Activated naive CD8-positive, alpha-beta T cell treated with anti-CD3 and anti-CD28 coated beads, Interleukin-2, amount 10 ng/mL, durations not matched to agents 7 days and 5 days (primary cell): ENCODE measurements around the gene VPS9D1. TPM values are rescaled to one million over a fixed set of nuclear protein-coding genes. Genes with fewer than 3 reads are reported as not detected.
A peak's percentile ranks its signal among the peaks of the same experiment; 100 is the strongest.

Experiments used
- ATAC-seq: fragments of 150-1000 bp; cut with Tn5 transposase; one replicate; pipeline ENCODE4 v1.10.0; 2021; ENCODE audit warnings: low read depth, moderate library complexity
- POLR2A ChIA-PET: fragments of 350-600 bp; sonication (Branson Sonifier 250); formaldehyde crosslinking; loops from one replicate; lab custom pipeline; 2021; ENCODE audit warnings: antibody characterized with exemption; lab: Charles Lee
- DNase-seq: peaks from one replicate; pipeline ENCODE4 v3.0.0; 2021
- H3K27ac Mint-ChIP-seq: one replicate; pipeline ENCODE4 v1.8.0; 2022; ENCODE audit warnings: mild to moderate bottlenecking, mixed read lengths
- H3K27me3 Mint-ChIP-seq: one replicate; pipeline ENCODE4 v1.8.0; 2022; ENCODE audit warnings: mild to moderate bottlenecking, moderate library complexity, mixed read lengths
- H3K36me3 Mint-ChIP-seq: one replicate; pipeline ENCODE4 v1.8.0; 2021; ENCODE audit warnings: mild to moderate bottlenecking, mixed read lengths
- H3K4me1 Mint-ChIP-seq: one replicate; pipeline ENCODE4 v1.8.0; 2021; ENCODE audit warnings: mixed read lengths
- H3K4me3 Mint-ChIP-seq: one replicate; pipeline ENCODE4 v1.8.0; 2022; ENCODE audit warnings: mild to moderate bottlenecking, moderate library complexity, mixed read lengths
- H3K9me3 Mint-ChIP-seq: one replicate; pipeline ENCODE4 v1.8.0; 2021; ENCODE audit warnings: mixed read lengths
- total RNA-seq, 2 experiments: library from RNA; stranded (reverse); gene quantifications; one replicate each; pipeline ENCODE4 v1.2.3, GENCODE V29; 2021

VPS9D1 gene
- total RNA-seq, 2 experiments from 2014 or later: 10.3 to 12.8 TPM

DNA sequence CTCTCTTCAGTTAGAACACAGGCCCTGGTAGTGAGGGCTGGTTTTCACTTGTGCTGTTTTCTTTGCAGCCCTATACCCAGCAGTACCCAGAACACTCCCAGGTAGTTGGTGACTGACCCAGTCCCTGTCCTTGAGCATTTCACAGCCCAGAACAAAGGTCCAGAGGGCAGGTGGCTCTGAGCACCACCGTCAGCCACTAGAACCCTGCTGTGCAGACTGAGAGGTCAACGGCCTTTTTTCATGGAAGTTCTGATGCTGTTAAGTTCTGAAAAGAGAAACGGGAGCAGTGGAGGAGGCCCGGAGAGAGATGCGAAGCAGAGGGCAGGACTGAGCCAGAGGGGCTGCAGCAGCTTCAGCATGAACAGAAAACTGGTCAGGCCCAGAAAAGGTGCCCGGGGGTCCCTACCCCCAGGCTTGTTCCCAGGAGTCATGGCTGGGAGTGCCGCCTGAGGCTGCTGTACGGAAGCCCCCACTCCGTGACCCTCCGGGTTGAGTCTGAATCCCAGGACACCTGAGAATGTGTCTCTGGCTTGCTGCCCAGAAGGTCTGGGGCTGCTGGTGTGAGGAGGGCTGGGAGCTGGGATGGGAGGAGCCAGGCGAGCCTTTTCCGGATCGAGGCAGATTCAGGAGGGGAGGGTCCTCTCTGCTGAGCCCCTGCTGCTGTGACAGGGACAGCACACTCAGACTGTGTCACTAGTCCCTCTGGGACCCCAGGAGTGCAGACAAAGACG is 9.3 kb upstream of the VPS9D1 start:
- DNase-seq (no peak), ATAC-seq (no peak)
- H3K36me3 Mint-ChIP-seq: peaks cover 40% of the 10 kb centered on the region
- no peaks in the 10 kb centered on the region for H3K27me3 Mint-ChIP-seq
- peaks cover 19% of the 10 kb centered on the region for H3K4me1 Mint-ChIP-seq
- peak overlapping the region; percentile 13 for H3K27ac Mint-ChIP-seq
- H3K4me3 Mint-ChIP-seq: no peak overlapping the region
- H3K9me3 Mint-ChIP-seq: no peaks in the 10 kb centered on the region
- POLR2A ChIA-PET: interaction anchor here (0.9 kb wide), 1 partner anchor 31 kb away, joined by 5 read pairs; no protein-coding TSS in a partner anchor

DNA sequence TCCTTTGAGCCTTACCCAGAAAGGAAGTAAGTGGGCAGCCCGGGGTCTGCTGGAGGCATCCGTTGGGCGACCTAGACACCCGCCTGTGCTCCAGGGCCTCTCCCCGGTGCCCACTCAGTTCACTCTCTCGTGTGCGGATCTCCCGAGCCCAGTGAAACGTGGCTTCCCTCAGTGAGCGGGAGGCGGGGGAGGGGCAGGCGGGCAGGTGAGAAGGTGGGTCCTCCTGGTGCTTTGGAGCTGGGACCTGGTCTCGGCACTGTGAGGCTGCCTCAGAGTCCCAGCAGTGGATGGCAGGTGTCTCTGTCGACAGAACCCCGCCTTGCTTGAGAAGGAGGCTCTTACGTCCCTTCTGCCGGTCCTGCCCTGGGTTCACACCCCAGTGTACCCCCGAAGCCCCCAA is 8.6 kb upstream of the VPS9D1 start:
- H3K9me3 Mint-ChIP-seq: no peaks in the 10 kb centered on the region
- no peak for ATAC-seq
- no peak overlapping the region for H3K4me3 Mint-ChIP-seq
- no peak overlapping the region for H3K27ac Mint-ChIP-seq
- DNase-seq: no peak
- POLR2A ChIA-PET: interaction anchor here (0.9 kb wide), 1 partner anchor 32 kb away, joined by 5 read pairs; no protein-coding TSS in a partner anchor
- H3K36me3 Mint-ChIP-seq: peaks cover 33% of the 10 kb centered on the region
- H3K27me3 Mint-ChIP-seq: no peaks in the 10 kb centered on the region
- H3K4me1 Mint-ChIP-seq: peaks cover 19% of the 10 kb centered on the region

DNA sequence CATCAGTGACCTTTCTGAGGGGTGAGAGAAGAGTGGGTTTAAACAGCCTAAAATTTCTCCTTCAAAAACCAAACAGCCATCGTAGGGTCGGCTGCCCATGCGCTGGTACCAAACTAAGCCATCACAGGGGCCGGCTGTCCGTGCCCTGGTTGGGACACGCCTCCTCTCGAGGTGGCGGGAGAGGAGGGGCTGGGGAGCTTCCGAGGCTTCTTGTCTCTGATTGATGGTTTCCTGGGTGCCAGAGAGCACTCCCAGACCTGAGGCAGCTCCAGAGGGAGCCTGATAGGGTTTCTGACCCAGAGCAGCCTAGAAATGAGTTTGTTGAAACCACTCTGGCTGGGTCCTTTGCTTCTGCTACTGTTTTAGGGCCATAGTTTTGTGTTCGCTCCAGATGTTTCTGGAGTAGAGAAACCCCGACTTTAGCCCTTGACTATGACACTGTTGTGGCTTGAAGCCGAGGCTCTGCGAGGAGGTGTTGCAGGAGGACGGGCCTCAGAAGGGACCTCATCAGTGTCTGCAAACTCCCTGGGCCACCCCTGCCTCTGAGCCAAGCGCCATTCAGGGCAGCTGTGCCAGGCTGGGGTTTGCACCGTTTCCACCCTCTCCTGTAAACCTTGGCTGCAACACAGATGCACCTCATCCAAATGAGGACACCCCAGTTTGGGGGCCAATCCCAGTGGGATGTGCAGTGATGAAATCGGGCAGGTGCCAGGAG is 6.9 kb upstream of the VPS9D1 start:
- Mint-ChIP-seq H3K4me1 (peaks cover 28% of the 10 kb centered on the region), H3K9me3 (no peaks in the 10 kb centered on the region), H3K4me3 (peak overlapping the region; percentile 45), H3K27ac (peak overlapping the region; percentile 66), H3K27me3 (no peaks in the 10 kb centered on the region), H3K36me3 (peaks cover 30% of the 10 kb centered on the region)
- ATAC-seq (no peak), DNase-seq (no peak)
- POLR2A ChIA-PET: interaction anchor here (0.6 to 1.6 kb wide), 5 partner anchors 11 to 149 kb away, joined by 3 to 5 read pairs (median 3); no protein-coding TSS in a partner anchor

DNA sequence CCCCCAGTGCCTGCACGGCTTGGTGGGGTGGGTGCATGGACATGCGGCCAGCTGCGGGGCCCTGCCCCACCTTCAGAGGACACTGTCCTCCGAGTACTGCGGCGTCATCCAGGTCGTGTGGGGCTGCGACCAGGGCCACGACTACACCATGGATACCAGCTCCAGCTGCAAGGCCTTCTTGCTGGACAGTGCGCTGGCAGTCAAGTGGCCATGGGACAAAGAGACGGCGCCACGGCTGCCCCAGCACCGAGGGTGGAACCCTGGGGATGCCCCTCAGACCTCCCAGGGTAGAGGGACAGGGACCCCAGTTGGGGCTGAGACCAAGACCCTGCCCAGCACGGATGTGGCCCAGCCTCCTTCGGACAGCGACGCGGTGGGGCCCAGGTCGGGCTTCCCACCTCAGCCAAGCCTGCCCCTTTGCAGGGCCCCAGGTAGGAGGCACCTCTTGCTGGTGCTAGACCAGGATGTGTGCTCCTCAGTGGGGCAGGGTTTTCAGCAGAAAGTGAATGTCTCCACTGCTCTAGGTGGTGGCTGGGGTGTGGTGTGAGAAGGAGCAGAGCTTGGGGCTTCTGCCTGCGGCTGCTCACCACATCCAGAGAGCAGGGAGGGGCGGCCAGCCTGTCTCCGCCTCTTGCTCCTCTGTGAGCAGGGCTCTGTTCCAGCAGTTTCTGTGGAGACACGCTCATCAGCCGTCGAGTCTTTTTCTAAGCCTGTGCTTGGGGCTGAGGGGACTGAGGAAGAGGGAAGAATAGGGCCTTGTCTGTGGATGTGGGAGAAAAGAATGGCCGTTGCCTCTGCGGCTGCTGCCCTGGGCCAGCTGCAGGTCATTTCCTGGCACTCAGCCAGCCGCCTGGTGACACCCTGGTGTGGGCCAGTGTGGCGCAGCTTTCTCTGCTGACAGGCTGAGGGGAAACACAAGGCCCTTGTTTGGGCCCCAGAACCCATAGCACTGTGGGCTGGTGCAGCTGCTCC is 2.9 kb upstream of the VPS9D1 start:
- peaks cover 16% of the 10 kb centered on the region for H3K36me3 Mint-ChIP-seq
- no peaks in the 10 kb centered on the region for H3K27me3 Mint-ChIP-seq
- H3K27ac Mint-ChIP-seq: peak overlapping the region; percentile 97
- peaks cover 39% of the 10 kb centered on the region for H3K4me1 Mint-ChIP-seq
- peak; percentile 86 for DNase-seq
- H3K4me3 Mint-ChIP-seq: peak overlapping the region; percentile 99
- H3K9me3 Mint-ChIP-seq: no peaks in the 10 kb centered on the region
- peak; percentile 63 for ATAC-seq
- POLR2A ChIA-PET: interaction anchor here (1.0 to 3.5 kb wide), 21 partner anchors 9 to 216 kb away, joined by 3 to 33 read pairs (median 6); partner anchors contain the start of genes CDK10, CHMP1A, SPATA2L and SPATA33

DNA sequence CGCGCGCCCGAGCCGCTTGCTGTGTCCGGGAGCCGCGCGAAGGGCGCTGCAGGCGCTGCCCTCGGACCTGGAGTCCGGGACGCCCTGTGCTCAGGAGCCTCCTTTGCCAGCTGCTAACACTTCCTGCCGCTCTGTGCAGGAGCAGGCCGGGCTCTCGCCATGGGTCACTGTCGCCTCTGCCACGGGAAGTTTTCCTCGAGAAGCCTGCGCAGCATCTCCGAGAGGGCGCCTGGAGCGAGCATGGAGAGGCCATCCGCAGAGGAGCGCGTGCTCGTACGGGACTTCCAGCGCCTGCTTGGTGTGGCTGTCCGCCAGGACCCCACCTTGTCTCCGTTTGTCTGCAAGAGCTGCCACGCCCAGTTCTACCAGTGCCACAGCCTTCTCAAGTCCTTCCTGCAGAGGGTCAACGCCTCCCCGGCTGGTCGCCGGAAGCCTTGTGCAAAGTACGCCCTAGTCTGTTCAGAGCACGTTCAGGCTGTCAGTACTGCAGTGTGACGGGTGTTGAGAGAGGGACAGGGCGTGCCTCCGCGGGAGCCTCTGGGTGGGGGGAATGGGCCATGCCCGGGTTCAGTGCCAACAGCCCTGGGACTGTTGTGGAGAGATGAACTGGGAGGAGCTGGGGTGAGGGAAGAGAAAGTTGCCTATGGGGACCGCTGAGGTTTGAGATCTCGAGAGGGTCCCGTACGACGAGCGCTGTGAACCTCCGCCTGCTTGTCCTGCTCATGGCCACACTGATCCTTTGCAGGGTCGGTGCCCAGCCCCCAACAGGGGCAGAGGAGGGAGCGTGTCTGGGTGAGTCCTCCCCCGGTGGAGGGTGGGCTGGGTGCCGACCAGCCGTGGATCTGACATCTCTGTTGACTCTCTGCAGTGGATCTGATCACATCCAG is 1.9 kb upstream of the VPS9D1 start:
- Mint-ChIP-seq H3K9me3 (no peaks in the 10 kb centered on the region), H3K4me1 (peaks cover 42% of the 10 kb centered on the region), H3K27me3 (no peaks in the 10 kb centered on the region), H3K27ac (peak overlapping the region; percentile 97), H3K4me3 (peak overlapping the region; percentile 99), H3K36me3 (peaks cover 16% of the 10 kb centered on the region)
- ATAC-seq: peak; percentile 46
- peak; percentile 79 for DNase-seq
- POLR2A ChIA-PET: interaction anchor here (0.6 to 3.5 kb wide), 12 partner anchors 9 to 246 kb away, joined by 3 to 33 read pairs (median 6); partner anchors contain the start of genes CHMP1A, SPATA2L, SPATA33 and TCF25

DNA sequence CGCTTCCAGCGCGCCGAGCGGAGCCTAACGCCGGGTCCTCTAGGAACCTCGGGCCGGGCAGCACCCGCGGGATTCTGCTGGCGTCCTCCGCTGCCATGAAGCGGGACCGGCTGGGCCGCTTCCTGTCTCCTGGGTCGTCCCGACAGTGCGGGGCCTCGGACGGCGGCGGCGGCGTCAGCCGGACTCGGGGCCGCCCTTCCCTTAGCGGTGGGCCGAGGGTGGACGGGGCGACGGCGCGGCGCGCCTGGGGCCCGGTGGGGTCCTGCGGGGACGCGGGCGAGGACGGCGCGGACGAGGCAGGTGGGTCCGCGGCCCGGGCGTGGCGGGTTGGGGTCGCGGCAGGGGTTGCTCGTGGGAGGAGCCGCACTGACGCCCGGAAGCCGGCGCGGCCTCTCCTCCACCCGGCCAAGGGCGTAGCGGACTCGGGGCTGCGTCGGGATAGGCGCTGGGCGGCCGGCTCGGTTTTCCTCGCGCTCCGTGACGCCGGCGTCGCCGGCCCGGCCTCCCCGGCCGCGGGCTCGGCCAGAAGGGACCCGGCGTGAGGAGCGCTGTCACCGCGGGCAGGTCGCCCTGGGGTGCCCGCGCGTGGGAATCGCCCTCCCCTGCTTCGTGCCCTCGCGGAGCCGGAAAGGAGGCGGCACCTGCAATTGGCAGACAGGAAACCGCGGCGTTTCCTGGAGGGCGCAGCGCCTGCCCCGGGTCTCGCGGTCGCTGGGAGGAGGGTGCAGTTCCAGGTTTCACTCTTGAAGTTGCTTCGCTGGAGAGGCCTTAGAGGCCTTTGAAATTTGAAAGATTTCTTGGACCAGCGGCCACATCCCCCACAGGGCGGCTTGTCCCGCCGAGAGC is 1.1 kb upstream of the VPS9D1 start:
- Mint-ChIP-seq H3K27me3 (no peaks in the 10 kb centered on the region), H3K4me3 (peak overlapping the region; percentile 99), H3K36me3 (peaks cover 12% of the 10 kb centered on the region), H3K4me1 (peaks cover 33% of the 10 kb centered on the region), H3K9me3 (no peaks in the 10 kb centered on the region), H3K27ac (peak overlapping the region; percentile 97)
- peak; percentile 86 for DNase-seq
- ATAC-seq: peak; percentile 19
- POLR2A ChIA-PET: interaction anchor here (0.6 to 3.5 kb wide), 6 partner anchors 16 to 245 kb away, joined by 3 to 33 read pairs (median 6); partner anchors contain the start of gene SPATA2L

DNA sequence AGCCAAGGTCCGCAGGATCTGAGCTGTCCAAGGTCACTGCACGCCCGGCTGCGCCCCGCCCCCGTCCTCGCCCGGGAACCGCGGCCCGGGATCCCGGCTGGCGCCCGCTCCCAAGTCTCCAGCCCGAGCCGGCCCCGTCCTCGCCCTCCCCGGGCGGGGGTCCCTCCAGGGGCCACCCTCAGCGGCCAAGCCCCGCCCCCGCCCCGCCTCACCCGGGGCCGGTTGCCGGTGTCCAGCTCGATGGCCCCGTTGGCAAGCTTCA is 216 bp downstream of the VPS9D1 start:
- no peak for ATAC-seq
- H3K4me1 Mint-ChIP-seq: peaks cover 32% of the 10 kb centered on the region
- H3K36me3 Mint-ChIP-seq: peaks cover 12% of the 10 kb centered on the region
- no peaks in the 10 kb centered on the region for H3K9me3 Mint-ChIP-seq
- no peak for DNase-seq
- peak overlapping the region; percentile 72 for H3K4me3 Mint-ChIP-seq
- peak overlapping the region; percentile 69 for H3K27ac Mint-ChIP-seq
- H3K27me3 Mint-ChIP-seq: no peaks in the 10 kb centered on the region
- POLR2A ChIA-PET: interaction anchor here (1.0 to 2.4 kb wide), 5 partner anchors 17 to 153 kb away, joined by 3 to 7 read pairs (median 4); partner anchors contain the start of genes SPATA2L and TCF25

DNA sequence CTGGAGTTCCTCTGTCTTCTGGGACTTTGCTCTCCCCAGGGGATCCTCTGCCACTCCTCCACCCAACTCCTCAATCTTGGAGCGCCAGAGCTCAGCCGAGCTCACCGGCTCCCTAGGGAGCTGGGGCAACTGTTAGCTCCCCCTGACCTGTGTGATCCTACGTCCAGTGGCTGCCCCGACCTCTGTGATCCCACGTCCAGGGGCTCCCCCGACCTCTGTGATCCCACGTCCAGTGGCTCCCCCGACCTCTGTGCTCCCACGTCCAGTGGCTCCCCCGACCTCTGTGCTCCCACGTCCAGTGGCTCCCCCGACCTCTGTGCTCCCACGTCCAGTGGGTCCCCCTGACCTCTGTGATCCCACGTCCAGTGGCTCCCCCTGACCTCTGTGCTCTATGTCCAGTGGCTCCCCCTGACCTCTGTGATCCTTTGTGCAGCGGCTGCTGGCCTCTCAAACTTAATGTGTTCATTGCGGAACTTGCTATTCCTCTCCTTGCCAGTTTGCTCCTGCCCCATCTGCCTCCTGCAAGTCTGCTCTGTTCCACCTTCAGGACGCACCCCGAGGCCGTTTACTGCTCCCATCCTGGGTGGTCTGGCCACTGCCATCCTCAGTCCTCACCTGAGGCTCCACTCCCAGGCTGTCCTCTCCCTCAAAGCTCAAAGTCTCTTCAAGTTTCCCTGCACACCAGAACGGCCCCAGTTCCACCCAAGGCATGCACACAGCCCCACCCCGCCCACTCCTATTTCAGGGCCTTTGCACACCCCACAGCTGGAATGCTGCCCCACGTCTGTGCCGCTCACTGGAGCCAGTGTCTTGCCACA is 2.8 kb downstream of the VPS9D1 start:
- no peak for DNase-seq
- Mint-ChIP-seq H3K4me3 (no peak overlapping the region), H3K4me1 (peaks cover 23% of the 10 kb centered on the region), H3K27ac (peak overlapping the region; percentile 7), H3K9me3 (peaks cover 1% of the 10 kb centered on the region), H3K36me3 (peaks cover 10% of the 10 kb centered on the region), H3K27me3 (no peaks in the 10 kb centered on the region)
- POLR2A ChIA-PET: no interaction called here
- ATAC-seq: no peak

DNA sequence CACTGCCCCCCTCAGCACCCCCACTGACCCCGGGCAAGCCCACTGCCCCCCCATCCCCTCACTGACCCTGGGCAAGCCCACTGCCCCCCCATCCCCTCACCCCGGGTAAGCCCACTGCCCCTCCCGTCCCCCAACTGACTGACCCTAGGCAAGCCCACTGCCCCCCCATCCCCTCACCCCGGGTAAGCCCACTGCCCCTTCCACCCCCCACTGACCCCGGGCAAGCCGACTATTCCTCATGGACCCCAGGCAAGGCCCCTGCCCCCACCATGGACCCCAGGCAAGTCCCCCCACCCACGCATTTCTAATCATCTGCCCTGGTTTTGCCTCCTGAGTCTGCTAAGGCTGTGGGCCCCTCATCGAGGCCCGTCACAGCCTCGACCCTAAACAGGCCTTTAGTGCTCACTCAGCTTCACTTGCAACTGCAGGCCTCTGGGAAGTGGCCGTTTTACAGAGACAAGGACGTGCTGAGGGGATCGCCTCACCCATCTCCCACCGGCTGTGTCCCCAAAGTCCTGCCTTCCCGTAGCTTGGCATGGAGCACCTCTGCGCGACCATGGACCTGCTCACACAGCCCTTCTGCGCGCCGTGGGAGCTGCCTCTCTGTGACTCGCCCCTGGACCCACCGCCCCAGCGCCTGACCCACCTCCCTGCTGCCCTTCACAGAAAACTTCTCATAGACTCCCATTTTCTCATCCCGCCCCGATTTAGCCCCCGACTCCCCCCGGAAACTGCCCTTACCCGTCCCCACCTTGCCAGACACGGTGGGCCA is 3.6 kb downstream of the VPS9D1 start:
- H3K9me3 Mint-ChIP-seq: peaks cover 1% of the 10 kb centered on the region
- ATAC-seq: no peak
- no peak overlapping the region for H3K4me3 Mint-ChIP-seq
- H3K27me3 Mint-ChIP-seq: no peaks in the 10 kb centered on the region
- DNase-seq: no peak
- H3K36me3 Mint-ChIP-seq: peaks cover 5% of the 10 kb centered on the region
- H3K27ac Mint-ChIP-seq: peak overlapping the region; percentile 54
- peaks cover 20% of the 10 kb centered on the region for H3K4me1 Mint-ChIP-seq
- POLR2A ChIA-PET: interaction anchor here (1.0 kb wide), 1 partner anchor 11 kb away, joined by 4 read pairs; no protein-coding TSS in a partner anchor

DNA sequence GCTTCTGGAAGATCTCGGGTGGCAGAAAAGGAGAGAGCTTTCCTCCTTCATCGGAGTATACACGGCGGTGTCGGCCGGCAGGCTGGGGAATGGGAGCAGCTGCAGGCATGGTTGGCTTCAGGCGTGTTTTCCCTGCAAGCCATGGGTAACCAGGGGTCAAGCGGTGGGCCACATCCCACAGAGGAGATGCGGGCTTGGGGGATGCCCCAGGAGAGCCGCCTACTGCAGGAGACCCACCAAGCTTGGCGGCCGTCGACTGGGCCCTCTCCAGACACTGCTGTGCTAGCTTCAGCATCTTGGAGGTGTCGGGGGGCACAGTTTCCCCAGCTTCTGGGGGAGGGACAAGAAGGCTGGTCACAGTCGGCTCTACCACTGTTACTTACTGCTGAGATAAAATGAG is 4.2 kb downstream of the VPS9D1 start:
- Mint-ChIP-seq H3K27me3 (no peaks in the 10 kb centered on the region), H3K27ac (no peak overlapping the region), H3K4me3 (no peak overlapping the region), H3K36me3 (peaks cover 5% of the 10 kb centered on the region), H3K9me3 (peaks cover 1% of the 10 kb centered on the region), H3K4me1 (peaks cover 20% of the 10 kb centered on the region)
- POLR2A ChIA-PET: interaction anchor here (1.0 kb wide), 1 partner anchor 10 kb away, joined by 4 read pairs; no protein-coding TSS in a partner anchor
- no peak for DNase-seq
- no peak for ATAC-seq
